Left lobe of liver (tissue), 2 donors: ENCODE measurements around the gene MID1. TPM values are rescaled to one million over a fixed set of nuclear protein-coding genes. Genes with fewer than 3 reads are reported as not detected.

Source experiments
- ATAC-seq: fragments of 200-7000 bp; cut with Tn5 transposase; one replicate; pipeline ENCODE4 v1.9.1; 2020; ENCODE audit warnings: mild to moderate bottlenecking, moderate library complexity
- DNase-seq: peaks from one replicate; pipeline ENCODE4 v3.0.0-alpha.2; 2020; ENCODE audit warnings: low spot score
- total RNA-seq: library from RNA; stranded (reverse); gene quantifications from one replicate; pipeline ENCODE4 v1.2.1, GENCODE V29; 2021
- donor health status: DM: no; HTN: no; CAD: no; lungs with moderate emphysema.
- donor health status: DM: no; HTN: yes; CAD: no.

The MID1 gene, protein sequence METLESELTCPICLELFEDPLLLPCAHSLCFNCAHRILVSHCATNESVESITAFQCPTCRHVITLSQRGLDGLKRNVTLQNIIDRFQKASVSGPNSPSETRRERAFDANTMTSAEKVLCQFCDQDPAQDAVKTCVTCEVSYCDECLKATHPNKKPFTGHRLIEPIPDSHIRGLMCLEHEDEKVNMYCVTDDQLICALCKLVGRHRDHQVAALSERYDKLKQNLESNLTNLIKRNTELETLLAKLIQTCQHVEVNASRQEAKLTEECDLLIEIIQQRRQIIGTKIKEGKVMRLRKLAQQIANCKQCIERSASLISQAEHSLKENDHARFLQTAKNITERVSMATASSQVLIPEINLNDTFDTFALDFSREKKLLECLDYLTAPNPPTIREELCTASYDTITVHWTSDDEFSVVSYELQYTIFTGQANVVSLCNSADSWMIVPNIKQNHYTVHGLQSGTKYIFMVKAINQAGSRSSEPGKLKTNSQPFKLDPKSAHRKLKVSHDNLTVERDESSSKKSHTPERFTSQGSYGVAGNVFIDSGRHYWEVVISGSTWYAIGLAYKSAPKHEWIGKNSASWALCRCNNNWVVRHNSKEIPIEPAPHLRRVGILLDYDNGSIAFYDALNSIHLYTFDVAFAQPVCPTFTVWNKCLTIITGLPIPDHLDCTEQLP
- 2.4 TPM for total RNA-seq

DNA sequence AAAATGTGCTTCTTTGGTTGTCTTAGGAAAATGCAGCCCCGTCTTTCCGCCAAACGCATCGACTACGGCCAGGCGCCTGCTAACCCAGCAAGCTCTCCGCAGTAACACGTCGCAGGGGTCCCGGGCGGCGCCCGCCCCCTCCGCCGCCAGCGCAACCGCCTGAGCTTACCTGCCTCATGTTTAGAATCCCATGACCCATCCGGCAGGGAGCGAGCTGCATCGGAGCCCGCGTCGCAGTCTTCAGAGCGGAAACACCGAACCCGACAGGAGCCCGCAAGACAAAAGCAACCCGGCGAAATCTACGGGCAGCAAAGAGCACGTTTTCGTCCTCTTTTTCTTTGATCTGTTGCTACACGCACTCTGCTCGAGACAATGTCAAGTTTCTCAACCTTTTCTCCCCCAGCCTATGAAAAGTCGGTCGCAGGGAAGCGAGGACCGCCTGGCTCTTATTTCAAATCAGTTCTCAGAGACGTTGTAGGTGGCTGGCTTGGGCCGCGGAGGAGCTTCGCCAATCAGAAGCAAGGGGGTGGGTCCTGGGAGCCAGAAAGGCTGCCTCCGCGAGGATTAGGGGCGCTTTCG lies at the start of gene MID1:
Gene MID1 (minus strand): TSS at position 465 of the 579 bp plus-strand sequence. CDS start 53,038 bp downstream, outside the sequence.
- DNase-seq (peak; percentile 67), ATAC-seq (peak; percentile 90)

DNA sequence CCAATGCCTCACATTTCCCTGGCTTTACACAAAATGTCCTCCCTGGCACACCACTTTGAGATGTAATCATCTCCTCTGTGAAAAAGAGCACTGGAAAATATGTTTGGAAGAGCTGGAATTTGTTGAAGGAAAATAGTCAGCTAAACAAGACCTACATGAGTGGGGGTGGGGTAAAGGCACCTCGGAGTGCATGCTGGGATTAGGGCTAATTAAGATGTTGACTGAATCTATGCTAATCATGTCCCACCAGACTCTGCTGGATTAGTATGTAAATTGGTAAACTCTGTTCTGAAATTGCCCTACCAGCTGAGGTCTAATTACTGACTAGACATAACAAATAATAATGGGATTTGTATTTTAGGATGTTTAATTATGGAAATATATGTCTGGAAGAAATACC lies 46.8 kb upstream of the MID1 start:
- DNase-seq (no peak), ATAC-seq (no peak)

- ATAC-seq (no peak), DNase-seq (no peak)
Measured at GRCh38 chrX:10666102-10666501, 45.7 kb upstream of the MID1 start.

DNA sequence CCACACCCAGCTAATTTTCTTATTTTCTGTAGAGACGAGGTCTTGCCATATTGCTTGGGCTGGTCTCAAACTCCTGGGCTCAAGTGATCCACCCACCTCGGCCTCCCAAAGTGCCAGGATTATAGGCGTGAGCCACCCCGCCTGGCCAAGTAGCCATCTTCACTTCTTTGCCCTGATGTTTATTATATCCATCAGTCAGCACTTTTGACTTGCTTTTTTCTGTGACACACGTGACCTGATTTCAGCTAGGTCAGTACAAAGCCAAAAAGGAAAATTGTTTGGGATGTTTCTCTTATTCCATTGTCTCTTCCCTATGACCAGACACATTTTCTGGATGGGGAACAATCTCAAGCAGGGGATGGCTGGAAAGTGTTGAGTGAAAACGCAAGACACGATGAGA lies 45.3 kb upstream of the MID1 start:
- ATAC-seq = no peak
- DNase-seq = no peak

DNA sequence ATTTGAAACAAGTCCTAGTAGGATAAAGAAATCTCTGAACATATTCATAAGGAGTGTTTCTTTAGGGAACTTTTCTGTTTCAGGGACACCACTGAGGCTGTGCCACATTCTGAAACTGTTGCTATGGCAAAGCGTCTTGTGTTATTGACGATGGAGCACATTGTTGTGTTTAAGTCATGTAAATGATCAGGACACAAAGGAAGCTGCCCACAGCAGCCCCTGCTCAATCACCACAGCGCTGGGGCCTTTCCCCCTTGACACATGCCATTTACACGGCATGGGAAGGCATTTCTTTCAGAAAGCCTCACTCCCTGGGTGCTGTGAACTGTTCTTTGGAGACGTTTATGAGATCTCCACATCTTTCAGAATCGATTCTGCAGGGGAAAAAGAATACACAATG lies 39.8 kb upstream of the MID1 start:
- ATAC-seq (no peak), DNase-seq (no peak)

- DNase-seq (no peak), ATAC-seq (no peak)
Measured at GRCh38 chrX:10656214-10656613, 35.8 kb upstream of the MID1 start.

DNA sequence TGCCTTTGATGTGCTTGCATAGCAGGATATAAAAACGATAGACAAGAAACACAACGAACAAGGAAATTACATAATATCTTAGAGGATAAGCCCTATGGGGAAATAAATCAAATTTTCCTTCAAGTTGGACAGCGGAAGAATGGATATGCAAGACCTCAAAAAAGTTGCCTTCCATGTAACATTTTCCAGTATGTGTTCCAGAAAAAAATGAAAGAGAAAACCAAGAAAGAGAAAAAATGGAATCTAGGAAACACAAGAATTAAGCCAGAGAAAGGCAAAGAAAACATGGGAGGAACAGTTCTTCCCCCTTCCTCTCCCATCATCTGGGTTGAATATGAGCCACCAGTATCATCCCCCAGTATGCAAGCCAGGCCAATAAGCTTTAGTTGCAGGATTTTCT lies 34.6 kb upstream of the MID1 start:
- no peak for DNase-seq

GRCh38 chrX:10653302-10653701 lies 32.9 kb upstream of the MID1 start:
- DNase-seq (no peak), ATAC-seq (no peak)

More for the DNA sequence above, 34.6 kb upstream of the MID1 start:
- no peak for ATAC-seq

GRCh38 chrX:10649265-10649664 lies 28.9 kb upstream of the MID1 start:
- DNase-seq (no peak), ATAC-seq (no peak)

DNA sequence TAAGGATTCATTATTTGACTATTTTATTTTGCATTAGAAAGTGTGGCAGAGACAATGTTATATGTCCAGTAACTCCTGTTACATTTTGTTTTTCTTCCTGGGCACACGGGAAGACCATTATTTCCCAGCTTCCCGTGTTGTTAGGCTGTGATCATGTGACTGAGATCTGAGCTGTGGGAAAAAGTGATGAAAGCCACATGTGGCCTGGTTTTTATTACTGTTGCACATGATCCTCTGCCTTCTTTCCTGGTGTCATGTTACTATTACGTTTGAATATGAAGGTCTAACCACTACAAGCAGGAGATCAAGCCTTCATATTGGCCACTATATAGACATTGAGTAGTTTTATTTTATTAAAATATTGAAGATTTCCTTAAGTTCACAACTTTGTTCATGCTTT lies 28.2 kb upstream of the MID1 start:
- DNase-seq (no peak), ATAC-seq (no peak)

- no peak for DNase-seq
- ATAC-seq = no peak
Measured at GRCh38 chrX:10636851-10637250, 16.5 kb upstream of the MID1 start.

- peak; percentile 45 for DNase-seq
Measured at GRCh38 chrX:10636337-10636736, 16.0 kb upstream of the MID1 start.

GRCh38 chrX:10634392-10635161 lies 14.2 kb upstream of the MID1 start:
- no peak for DNase-seq
- no peak for ATAC-seq

More at GRCh38 chrX:10636337-10636736, 16.0 kb upstream of the MID1 start:
- peak; percentile 90 for ATAC-seq

- ATAC-seq = no peak
- no peak for DNase-seq
Measured at GRCh38 chrX:10633722-10634121, 13.3 kb upstream of the MID1 start.

GRCh38 chrX:10631416-10632145 lies 11.2 kb upstream of the MID1 start:
- no peak for ATAC-seq
- DNase-seq = no peak

GRCh38 chrX:10630320-10630719 lies 9.9 kb upstream of the MID1 start:
- ATAC-seq (no peak), DNase-seq (no peak)

- DNase-seq (no peak), ATAC-seq (no peak)
Measured at GRCh38 chrX:10629905-10630304, 9.5 kb upstream of the MID1 start.

- no peak for DNase-seq
Measured at GRCh38 chrX:10628906-10629305, 8.5 kb upstream of the MID1 start.

DNA sequence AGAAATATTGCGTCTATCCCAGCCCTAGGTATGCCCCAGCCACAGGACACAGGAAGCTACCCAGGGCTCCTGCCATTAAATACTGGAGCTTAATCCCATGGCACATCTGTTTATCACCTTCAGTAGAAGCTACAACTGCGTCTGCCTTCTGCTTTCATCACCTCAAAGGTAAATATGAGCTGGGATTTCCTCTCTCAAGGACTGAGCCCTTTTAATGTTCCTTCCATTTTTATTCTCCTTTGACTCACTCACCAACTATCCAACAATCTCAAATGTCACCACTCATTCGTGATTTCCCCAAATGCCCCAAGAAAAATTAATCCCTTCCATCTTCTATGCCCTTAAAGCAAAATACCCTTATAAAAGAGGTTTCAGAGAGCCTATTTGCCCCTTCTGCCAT lies 1.8 kb upstream of the MID1 start:
- DNase-seq (no peak), ATAC-seq (no peak)

More at GRCh38 chrX:10628906-10629305, 8.5 kb upstream of the MID1 start:
- ATAC-seq = no peak

GRCh38 chrX:10619425-10620046 lies 849 bp downstream of the MID1 start:
- no peak for DNase-seq
- peak; percentile 30 for ATAC-seq
